ENCODE data around the gene SHOC1.
"Not testable (repeated sequence)": the region's sequence is repeated elsewhere in the genome, so short reads cannot be mapped to it uniquely, and the experiment has no call there.

SHOC1 gene

GRCh38 chr9:111794835-111795556 lies at the start of gene SHOC1:
Gene SHOC1 (minus strand): TSS chr9:111794937. CDS start chr9:111791418, 3,519 bp downstream.
- DNase-seq = no peak

DNA sequence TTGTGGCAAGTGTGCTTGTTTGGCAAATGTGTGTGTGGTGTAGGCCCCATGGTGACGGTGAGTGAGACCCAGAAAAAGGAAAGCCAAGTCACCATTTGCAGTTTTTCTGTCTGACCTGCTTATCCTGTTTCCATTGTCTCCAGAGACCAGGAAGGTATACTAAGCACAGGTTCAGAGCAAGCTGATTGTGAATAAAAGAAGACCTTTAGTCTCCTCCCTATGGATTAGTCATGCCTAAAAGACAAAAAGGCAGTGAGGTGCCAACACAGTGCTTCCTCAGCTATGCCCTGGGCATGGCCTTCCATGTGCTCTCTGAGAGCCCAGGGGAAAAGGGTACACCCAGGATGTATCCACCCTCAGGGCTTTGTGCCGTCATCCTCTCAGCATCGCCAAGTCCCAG lies 49.2 kb upstream of the SHOC1 start:
- DNase-seq = no peak

DNA sequence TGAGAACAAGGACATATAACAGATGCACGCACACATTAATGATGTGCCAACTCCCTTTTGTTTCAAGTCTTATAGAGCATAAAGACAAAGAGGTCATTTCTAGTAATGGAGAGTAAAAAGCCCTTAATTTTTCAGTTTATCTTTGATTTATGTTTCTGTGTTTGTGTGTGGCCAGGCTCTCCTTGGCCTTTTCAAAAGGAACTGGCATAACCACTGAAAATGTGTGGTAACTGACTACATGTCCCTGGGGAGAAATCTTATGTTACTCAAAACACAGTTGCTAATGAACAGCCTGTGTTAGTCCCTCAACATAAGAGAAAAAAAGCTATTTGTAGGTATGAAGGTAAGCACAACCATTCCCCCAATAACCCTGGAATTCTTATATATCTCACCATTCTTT lies 47.6 kb upstream of the SHOC1 start:
- DNase-seq = no peak

DNA sequence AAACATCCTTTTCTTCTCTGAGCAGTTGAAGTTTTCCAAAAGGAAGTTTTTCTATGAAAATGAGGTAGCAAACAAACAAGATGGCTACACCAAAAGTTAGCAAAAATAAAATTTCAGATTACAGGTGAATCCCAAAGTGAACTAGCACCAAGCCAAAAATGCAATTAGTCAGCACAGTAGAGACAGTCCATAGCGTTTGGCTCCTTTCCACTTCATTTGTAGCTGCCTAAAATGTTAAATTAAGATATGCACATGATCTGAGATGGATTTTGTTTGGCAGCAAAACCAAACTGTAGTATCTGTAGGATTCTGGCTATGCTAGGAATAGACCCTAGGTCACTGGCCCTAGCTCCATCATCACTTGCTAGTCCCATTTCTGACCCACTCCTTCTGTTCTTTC lies 45.7 kb upstream of the SHOC1 start:
- DNase-seq = no peak

- DNase-seq = no peak
Measured at GRCh38 chr9:111839987-111840386, 45.2 kb upstream of the SHOC1 start.

- DNase-seq = no peak
Measured at GRCh38 chr9:111839387-111839786, 44.6 kb upstream of the SHOC1 start.

GRCh38 chr9:111838439-111838838 lies 43.7 kb upstream of the SHOC1 start:
- no peak for DNase-seq

- DNase-seq = no peak
Measured at GRCh38 chr9:111836311-111836710, 41.6 kb upstream of the SHOC1 start.

GRCh38 chr9:111833941-111834340 lies 39.2 kb upstream of the SHOC1 start:
- DNase-seq = no peak

GRCh38 chr9:111832449-111832848 lies 37.7 kb upstream of the SHOC1 start:
- DNase-seq = no peak

DNA sequence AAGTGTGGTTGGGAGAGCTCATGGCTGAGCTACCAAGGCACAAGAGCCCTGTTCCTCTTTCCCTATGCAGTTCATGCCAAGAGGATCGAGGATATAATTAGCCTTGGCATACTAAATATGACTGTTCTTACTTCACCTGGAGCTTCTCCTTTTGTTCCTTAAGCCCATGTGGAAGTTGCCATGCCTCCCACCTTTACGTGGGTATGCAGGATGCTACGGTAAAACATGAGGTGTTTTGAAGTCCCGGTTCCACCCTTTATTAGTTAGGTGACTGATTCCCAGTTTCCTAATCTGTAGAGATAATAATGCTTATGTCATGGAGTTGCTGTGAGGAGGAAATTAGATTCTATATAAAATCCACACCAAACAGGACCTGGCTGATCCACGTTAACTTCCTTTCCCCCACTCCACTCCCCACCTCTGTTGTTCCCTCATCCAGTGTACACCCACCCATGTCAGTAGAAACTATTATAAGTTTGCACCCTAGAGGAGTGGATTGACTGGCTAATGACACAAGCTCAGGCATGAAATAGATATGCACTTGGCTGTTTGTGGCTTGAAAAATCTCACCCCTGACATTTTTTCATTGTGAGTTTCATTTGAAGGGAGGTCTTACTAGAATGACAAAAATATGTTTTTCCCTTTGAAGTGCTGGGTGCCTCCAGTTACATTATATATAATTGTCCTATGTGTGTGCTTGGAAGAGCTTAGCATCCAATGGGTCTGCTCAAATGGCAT lies 36.8 kb upstream of the SHOC1 start:
- no peak for DNase-seq

GRCh38 chr9:111828193-111828592 lies 33.5 kb upstream of the SHOC1 start:
- DNase-seq = no peak

DNA sequence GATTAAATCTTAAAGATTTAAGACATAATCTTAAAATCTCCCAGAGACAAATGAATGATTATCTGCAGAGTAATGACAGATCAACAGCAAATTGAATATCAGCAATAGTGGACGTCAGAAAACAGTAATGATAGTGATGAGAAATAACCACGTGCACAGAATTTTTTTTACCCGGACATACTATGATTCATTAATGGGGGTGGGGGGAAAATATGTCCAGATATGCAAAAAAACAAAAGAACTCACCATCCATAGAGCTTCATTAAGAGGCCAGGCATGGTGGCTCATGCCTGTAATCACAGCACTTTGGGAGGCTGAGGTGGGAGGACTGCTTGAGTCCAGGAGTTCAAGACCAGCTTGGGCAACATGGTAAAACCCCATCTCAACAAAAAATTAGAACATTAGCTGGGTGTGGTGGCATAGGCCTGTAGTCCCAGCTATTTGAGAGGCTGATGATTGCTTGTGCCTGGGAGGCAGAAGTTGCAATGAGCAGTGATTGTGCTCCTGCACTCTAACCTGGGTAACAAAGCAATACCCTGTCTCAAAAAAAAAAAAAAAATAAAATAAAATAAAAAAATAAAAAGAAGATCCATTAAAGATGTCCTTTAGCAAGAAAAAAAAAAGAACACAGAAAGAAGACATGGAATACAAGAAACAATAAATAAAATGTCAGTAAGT lies 30.9 kb upstream of the SHOC1 start:
- DNase-seq = no peak

DNA sequence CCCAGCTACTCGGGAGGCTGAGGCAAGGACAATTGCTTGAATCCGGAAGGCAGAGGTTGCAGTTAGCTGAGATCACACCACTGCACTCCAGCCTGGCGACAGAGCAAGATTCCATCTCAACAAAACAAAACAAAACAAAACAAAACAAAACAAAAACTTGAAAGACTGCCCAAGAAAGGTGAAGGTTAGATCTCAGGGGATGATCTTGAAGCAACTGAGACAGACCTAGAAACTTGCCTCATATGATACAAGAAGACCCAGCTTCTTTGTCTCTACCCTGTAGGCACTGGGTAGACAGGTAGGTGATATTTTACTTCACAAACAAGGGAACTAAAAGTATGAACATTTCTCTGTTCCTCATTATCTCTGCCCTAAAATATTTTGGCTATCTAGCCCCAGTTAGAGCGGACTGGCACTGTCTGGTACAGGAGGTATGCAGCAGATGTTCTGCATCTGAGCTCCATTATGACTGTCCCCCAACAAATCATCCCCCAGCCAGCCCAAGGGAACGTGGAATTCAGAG lies 26.3 kb upstream of the SHOC1 start:
- DNase-seq = no peak

DNA sequence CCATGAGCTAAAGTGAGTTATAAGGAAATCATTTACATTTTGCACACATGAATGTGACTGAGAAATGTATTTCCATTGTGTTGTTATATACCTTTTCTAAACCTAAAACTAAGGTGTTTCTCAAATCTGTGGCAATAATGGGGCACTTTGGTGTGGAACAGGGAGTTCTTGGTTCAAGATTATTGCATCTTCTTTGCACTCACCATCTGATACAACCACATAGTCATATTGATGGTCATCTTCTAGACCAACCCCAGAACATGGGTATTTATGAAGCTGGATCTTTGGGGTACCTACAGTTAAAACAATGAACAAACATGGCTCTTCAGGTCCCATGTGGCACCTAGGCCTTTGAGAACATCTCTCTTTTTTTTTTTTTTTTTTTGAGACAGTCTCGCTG lies 24.6 kb upstream of the SHOC1 start:
- DNase-seq = no peak

DNA sequence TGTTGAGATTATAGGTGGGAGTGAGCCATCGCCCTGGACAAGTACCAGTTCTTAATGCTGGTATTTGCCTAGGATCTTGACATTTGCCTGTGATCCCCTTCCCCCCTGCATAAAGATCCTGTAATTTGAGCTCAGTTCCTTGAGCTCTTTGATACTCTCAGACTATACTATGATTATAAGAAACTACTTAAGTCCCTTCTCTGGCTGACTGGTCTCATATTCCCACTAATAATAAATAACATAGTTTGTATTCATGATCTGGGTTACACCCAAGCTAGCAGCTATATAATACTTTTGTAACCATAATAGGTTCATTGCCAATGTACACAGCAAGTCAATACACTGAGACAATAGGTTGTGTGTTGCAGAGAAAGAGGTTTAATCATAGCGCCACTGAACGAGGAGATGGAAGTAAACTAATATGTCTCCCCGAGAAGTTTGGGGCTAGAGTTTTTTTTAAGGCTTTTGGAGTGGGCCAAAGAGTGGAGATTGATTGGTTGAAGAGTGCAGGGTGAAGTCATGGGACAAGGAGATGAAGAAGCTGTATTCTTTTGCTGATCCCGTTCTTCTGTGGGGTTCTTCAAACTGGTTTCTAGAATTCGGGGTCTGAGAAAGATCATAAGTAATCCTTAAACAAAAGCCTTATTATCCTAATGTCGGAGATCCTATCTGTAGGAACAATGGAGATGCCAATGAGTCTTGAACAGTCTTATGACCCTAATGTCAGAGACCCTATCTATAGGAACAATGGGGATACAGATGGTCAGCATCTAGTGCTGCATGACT lies 20.7 kb upstream of the SHOC1 start:
- no peak for DNase-seq

DNA sequence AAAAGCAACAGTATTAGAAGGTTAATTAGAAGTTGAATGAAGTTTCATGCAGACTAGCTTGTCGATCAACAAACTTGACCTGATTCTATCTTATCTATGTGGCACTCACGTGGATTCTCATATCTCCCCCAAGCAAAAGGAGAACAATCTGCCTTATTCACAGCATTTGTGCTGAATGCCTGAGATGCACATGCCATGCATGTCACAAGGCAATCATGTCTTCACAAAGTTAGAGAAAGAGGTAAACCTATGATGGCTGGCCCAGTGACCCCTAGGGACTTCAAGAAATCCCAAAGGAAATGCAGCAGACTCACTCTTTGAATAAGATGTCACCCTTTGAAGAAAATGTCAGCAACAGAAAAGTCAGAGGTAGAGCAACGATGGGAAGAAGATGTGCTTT lies 17.6 kb upstream of the SHOC1 start:
- DNase-seq = no peak

DNA sequence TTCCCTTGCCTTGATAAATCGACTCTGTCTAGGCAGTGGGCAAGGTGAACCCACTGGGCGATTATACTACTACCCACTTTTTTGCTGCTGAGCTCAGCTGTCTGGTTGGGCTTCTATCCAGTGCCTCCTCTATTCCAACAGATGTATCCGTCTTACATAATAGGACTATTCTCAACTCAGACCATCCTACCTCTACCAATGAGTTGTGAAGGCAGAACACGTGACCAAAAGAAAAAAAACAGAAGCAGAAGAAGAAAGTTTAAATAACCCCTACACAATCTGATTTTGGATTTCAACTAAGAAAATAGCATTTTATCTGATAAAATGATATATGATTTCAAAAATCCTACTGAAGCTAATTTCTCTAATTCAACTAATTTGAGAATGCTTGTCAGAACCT lies 16.2 kb upstream of the SHOC1 start:
- DNase-seq = no peak

GRCh38 chr9:111810415-111810814 lies 15.7 kb upstream of the SHOC1 start:
- DNase-seq = not testable (repeated sequence)

GRCh38 chr9:111807197-111807596 lies 12.5 kb upstream of the SHOC1 start:
- DNase-seq = no peak

DNA sequence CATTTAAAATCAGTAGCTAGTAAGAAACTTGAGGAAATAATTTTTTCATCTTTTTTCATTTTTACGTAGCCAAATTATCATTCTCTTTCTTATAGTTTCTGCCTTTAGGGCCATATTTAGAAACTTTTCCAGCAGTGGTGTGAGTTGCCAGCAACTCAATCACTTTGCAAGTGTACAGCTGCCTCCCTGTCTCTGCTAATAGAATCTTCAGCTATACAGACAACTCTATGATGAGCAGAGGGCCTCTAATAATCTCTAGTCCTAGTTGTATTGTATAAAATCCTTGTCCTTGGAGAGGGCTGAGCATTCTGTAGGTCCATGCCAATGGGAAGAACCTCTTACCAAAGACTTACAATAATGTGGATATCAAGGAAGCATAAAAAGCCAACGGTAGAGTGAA lies 11.5 kb upstream of the SHOC1 start:
- no peak for DNase-seq

DNA sequence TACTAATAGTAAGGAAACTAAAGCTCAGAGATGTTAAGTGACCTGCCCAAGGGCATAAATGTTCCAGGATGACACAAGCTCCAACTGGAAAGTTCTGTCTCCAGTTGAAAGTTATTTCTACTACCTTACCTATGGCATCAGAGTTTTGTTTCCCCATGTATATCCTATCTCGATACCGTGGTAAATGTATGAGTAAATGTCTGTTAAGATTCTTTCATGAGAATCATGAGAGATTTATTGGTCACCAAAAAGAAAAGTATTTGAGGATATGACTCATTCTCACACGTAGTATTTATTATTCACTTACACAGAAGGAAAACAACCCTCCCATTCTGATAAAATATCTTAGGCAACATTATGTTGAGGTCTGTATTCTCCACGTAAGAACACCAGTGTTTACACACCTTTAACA lies 11.1 kb upstream of the SHOC1 start:
- DNase-seq = no peak

DNA sequence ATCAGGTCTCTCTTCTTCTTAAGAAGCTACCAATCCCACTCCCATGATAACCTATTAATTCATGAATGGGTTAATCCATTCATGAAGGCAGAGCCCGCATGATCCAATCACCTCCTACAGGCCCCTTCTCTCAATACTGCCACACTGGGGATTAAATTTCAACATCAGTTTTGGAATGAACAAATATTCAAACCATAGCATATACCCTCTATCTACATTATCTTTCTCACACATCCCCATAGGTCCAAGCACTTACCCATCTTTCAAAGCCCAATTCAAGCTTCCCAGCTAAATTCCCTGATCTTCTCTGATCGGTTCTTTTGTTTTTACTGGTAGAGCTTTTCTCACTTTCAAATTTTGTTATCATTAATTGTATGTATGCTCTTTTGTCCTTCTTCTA lies 10.5 kb upstream of the SHOC1 start:
- DNase-seq = no peak
